HT-29 (cell line): ENCODE measurements around the gene SSRP1. TPM values are rescaled to one million over a fixed set of nuclear protein-coding genes. Genes with fewer than 3 reads are reported as not detected.
A peak's percentile ranks its signal among the peaks of the same experiment; 100 is the strongest.

ENCODE experiments used
- DNase-seq: peaks from one replicate; pipeline ENCODE4 v3.0.0-alpha.2; 2015; ENCODE audit warnings: low spot score
- total RNA-seq: library from RNA; depleted of rRNA; stranded (reverse); fragments of >200 nt; shearing (Covaris generic); gene quantifications from 2 replicates; pipeline ENCODE4 v1.2.3, GENCODE V29; 2014

SSRP1 gene
- total RNA-seq, 1 experiment from 2014 or later, result 181 TPM

DNA sequence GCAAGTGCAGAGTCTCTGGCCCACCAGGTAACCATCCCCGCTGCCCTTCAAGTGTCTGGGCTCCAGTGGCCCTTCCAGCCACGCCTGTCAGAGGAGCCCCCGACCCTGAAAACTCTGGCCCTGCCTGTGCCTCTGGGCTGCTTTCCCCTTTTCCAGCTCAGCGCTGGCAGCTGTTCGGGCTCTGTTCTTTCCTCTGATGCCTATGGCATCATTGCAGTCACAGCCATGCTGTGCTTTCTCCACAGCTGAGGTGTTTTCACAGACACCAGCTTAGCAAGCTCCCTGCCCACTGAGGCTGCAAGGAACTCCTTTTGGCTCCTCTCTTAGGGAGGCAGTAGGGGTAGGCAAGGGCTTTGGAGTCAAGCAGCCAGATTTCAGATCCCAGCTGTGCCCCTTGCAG lies 23.7 kb upstream of the SSRP1 start:
- DNase-seq, result no peak

DNA sequence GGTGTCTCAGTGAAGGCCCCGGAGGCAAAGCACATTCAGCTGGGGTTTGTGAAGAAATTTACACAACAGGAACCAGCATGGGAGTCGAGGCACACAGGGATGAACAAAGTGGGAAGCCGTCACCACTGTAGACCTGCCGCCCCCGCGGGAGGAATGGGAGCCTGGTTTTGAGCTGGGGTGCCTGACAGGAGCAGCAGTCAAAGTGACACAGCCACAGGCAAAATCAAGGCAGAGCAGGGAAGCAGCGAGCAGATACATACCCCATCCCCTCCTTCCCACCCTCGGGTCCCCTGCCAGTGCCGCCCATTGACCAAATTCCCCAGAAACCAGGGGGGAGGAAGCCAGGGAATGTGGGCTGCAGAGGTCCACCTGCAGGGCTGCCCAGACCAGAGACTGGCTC lies 23.3 kb upstream of the SSRP1 start:
- no peak for DNase-seq

DNA sequence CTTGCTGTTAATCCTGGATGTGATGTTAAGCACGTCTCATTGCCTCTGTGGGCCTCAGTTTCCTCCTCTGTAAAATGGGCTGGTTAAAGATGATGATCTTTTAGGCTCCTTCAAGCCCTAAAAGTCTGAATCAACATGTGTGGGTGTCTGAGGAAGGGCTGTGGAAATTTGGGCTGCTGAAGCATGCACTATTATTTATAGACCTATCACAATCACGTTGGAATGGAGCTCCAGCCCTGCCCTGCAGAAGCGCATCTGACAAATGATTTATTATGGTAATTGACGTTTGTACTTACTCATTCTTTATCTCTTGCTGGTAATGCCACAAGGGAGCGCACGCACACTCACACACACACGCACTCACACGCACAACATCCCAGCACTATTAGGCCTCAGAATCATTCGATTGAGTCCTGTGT lies 22.9 kb upstream of the SSRP1 start:
- DNase-seq, result no peak

DNA sequence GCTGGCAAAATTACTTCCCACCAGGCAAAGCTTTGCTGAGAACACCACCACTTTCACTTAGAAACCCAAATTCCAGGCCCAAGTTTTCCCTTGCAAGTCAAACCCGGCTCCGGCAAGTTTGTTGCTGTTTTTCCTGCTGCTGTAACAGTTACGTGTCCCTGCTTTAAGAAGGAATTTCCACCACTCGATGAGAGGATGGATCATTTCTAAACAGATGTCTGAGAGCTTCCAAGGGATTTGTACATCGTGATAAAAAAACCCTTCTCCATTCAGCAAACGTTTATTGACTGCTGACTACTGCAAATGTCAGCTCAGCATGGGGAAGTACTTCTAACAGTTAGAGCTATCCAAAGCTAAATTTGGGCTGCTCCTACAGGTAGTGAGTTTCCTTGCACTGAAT lies 22.2 kb upstream of the SSRP1 start:
- no peak for DNase-seq

DNA sequence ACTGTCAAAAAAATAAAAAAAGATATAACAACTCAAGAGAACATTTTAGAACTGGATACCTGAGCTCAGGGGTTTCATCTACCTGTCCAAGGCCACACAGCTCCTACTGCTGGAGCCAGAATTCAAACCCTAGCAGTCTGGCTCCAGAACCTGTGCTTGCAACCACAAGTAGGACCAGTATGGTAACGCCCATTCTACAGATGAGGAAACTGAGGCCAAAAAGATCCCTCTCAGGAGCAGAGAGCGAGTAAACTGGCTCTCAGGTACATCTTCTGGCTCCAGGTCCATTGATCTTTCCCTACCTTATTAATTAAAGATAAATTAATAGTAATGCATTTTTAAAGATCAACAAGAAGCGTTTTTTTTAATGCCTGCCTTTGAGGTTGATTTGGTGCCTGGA lies 21.6 kb upstream of the SSRP1 start:
- DNase-seq, result no peak

DNA sequence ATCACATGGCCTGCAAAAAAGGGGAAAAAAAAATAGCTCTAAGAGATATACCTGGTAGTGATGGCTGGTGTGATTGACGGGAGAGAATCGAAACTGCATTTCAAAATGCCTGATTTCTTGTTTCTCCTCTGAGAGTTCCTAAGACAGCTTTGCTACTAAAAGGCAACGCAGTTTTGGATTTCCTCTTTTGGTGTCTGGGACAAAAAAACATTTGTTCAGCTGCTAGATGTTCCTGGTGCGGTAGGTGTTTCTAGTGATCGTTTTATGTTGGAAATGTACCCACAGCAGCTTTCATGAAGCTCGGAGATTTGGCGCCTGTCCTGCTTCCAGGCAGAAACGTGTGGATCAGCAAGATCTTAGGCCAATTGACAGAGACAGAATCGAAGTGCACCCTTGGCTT lies 20.6 kb upstream of the SSRP1 start:
- no peak for DNase-seq

DNA sequence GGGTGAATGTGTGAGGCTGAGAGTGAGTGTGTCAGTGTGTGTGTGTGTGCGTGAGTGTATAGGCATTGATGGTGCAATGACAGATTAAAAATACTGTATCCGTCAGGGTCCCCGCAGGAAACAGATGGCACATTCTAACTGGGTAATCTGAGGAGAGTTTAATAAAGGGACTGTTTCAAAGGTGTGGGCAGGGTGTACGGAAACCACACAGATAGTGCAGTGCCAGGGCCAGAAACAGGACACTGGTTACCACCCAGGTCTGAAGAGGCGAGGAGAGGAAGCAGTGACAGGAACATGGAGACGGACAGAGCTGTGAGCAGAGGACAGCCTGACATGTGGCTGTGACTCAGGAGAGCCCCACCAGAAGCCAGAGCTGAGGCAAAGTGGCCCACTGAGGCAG lies 19.0 kb upstream of the SSRP1 start:
- no peak for DNase-seq

DNA sequence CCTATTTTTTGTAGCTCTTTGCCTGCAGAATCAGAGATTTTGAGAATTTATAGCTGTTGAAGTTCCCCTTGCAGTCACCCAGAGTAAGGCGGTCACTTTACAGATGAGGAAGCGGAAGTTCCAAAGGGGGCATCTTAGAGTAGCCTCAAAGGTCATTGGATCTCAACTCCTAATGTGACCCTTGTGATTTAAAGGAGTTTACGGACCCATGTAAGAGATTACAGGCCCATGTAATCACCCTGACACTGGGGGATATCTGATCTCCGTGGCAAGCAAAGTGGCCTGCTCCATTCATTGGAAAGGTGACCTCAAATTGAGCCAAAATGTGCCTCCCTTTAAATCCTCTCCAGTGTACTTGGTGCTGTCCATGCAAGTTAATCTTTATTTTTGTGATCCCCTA lies 18.2 kb upstream of the SSRP1 start:
- no peak for DNase-seq

DNA sequence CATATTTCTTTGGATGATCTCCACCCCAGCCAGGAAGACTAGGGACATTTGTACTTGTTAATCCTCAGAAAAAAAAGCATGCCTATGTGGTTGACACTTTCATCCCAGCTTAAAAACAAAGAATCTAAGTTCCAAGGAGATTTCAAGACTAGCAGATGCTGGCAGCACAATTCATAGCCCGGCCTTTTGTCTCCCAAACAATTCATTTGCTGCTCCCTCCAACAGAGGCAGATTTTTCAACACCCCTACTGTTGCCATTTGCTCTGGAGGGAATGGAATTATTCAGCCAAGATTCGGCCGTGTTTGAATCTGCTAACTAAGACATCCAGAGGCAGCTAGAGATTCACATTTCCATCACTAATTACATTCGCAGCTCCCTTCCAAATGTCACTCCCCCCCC lies 17.8 kb upstream of the SSRP1 start:
- DNase-seq, result no peak

DNA sequence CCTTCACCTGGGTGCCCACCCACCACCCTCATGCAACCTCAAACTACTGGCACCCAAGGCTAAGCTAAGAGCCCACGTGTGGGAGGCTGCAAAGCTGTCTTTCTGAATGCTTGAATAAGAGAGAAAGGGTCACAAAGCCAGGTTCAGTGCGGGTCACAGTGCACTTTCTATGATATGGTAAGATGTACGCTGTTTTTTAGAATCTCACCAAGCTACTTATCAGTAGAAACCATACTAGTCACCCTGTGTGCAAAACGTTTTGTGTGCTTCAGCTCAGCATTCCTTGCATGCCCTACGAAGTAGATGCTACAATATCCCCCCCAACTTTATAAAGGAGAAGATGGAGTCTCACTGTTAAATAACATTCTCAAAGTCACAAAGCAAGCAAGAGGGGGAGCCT lies 17.3 kb upstream of the SSRP1 start:
- DNase-seq, result no peak

DNA sequence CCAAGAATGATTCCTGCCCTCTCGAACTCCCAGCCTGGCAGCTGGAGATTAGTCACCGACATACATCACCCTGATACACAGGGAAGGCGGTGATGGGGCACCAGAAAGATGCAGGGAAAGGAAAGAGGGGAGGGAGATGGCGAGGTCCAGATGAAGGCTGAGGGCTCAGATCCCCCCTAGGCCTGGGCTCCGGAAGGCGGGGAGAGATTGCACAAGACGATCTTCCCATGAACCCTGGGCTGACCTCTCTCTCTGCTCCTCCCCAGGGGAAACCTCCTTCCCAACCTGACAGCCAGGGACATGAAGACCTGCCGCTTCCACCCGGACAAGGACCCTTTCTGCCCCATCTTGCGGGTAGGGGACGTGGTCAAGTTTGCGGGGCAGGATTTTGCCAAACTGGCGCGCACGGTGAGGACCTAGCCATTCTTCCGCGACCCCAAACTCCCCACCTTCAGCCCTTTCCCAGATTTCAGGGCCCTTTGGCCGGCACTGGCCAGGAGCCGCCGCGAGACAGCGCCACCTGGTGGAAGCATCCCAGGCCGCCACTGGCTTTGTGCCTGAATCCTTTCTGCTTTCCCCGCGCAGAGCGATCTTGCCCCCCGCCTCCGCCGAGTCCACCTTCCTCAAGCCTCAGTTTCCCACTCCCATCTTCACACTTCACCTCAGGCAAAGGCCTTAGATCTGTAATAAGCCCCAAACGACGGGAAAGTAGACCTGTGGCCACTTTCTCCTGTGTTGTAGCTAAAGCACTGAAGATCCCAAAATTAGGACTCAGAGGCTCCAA lies 14.0 kb upstream of the SSRP1 start:
- peak; percentile 65 for DNase-seq

DNA sequence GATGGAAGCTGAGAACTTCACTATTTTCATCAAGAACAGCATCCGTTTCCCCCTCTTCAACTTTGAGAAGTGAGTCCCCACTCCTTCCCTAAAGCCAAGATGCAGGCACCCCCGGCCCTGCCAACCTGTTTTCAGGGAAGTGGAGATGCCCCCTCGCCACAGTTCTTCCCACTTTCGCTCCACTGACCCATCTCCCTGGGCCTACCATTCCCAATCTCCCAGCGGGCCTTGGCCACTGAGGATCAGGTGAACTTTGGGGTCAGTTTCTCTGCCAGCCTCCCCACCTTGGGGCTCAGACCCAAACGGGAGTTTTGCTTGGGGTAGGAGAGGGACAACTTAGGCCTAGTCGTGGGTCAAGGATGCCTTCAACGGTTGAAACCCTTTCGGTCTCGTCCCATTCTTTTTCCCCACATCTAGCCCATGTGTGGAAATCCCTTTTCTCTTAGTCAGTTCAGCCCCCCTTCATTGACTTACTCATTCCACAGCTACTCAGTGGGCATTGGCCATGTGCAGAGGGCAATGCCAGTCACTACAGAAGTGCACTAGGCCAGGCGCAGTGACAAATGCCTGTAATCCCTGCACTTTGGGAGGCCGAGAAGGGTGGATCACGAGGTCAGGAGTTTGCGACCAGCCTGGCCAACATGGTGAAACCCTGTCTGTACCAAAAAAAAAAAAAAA lies 13.1 kb upstream of the SSRP1 start:
- no peak for DNase-seq

DNA sequence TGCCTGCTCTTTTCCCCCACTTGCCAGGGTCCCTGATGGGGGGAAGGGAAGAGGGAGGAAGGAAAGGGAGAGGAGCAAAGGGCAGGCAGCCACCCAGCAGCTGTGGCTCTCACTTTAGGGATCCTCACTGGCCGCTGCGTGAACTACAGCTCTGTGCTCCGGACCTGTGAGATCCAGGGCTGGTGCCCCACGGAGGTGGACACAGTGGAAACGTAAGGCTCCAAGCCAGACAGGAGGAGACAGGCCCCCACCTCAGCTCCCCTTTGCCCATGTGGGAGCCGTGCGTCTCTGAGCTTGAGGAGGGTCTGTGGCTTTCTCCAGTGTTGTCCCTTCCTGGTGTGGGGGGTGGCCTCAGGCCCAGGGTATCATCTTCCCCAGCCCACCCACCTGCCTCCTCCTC lies 12.4 kb upstream of the SSRP1 start:
- no peak for DNase-seq

DNA sequence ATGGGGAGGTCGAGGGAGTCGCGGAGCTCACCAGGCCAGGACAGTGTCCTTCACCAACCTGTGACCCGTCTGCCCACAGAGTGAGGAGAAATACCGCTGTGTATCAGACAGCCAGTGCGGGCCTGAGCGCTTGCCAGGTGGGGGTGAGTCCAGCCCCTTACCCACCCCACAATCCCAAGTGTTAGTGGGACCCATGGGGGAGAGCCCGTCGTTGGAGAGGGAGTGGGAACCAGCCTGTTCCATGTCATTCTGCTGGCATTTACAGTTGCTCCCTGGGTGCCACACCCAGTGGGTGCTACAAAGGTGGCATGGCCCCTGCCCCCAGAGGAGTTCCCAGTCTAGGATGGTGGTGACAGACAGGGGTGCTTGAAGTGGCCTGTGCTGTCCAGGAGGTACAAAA lies 11.6 kb upstream of the SSRP1 start:
- DNase-seq, result no peak

DNA sequence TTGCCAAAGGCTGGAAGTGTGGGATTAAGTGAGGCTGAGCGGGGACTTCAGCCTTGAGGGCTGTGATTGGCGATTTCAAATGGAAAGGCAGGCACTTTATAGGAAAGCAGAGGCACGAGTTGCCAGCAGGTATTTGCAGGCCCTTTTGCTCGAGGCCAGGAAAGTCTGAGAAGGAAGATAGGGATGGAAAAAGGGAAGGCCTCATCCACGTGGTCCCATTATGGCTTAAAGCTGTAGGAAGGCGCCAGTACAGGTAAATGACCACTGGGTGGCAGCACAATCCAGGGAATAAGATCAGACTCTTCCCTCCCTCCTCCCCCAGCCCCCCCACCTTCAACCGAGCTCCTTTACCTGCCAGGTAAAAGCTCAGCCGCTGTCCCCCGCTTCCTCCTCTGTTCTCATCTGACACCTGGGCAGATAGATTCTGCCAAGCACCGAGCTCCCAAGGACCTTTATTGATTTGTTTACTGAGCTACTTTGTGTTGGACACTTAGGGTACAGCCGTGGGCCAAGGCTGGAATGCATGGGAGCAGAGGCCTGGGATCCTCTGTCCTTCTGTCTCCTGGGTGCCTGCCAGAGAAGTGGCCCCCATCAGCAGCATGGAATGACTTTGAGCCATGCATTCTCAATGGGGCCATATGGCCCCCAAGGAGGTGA lies 10.0 kb upstream of the SSRP1 start:
- peak; percentile 97 for DNase-seq

DNA sequence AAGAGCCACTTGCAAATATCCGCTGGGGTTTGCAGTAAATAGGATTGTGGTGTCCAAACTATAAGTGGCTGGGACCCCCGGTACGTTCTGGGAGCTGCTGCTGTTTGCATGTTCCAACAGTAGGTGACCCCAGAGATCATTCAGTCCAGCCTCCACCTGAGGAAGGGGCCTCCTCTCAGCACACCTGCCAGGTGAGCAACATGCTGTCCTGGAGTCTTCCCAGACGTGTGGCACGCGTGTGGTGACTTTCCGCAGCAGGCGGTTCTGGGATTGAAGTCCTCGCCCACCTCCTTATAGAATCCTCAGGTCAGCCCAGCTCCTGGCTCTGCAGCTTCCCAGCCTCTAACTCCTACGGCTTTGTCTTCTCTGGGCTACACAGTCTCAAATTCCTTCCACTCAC lies 9.1 kb upstream of the SSRP1 start:
- DNase-seq, result no peak

DNA sequence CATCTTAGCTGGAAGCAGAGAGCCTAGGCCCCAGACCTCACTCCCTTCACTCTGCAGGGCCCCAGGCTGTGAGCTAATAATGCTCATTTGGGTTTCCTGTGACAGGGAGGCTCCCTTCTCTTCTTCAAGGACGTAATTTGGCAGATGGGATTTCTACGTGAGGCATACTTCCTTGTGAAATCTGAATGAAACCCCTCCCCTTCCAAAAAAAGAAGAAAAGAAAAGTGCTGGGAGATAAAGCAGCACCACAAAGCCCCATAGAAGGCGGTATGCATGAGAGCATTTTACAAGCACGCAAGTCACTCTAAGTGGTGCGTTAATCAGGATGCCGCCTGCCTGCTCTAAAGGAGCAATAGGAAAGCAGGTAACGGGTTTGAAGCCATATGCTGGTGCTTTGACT lies 8.1 kb upstream of the SSRP1 start:
- DNase-seq, result no peak

DNA sequence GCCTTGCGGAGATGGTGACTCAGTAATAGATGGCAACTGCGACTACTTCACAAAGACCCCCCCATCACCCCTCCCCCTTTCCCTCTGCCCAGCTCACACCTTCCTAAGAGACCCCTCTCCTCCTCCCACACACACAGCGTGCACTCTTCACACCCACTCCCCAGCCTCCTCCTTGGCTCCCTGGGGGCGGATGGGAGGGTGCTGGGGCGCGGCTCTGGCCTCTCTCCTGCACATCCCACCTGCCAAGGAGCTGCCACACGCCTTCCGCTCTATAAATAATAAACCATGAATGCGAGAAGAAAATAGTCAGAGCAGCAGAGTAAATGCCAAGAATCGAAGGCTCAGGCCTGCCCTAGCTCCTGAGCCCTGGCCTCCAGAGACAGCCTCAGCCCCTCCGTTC lies 7.0 kb upstream of the SSRP1 start:
- no peak for DNase-seq

DNA sequence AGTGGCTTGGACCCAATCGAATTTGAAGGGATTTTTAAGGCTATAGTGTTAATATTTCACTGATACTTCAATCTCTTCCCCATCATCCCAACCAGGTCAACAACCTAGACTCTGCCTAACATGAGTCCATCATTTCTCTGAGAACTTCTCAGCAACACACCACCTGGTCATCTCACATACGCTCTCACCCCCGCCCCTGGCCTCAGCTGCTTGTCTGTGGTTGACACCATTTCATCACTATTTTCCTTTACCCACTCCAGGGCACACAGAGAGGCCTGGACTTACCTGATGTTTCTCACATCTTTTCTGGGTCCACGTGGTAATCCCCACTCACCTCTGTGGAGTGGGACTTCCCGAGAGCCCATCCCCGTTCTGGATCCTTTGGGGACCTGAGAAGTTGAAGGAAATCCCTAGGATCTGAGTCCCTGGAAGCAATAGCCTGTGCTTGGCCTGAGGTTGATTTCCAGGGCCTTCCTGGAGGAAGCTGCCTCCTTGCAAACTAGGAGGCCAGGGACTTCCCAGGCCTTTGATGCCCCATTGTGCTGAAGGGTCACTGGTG lies 5.6 kb upstream of the SSRP1 start:
- DNase-seq, result no peak

DNA sequence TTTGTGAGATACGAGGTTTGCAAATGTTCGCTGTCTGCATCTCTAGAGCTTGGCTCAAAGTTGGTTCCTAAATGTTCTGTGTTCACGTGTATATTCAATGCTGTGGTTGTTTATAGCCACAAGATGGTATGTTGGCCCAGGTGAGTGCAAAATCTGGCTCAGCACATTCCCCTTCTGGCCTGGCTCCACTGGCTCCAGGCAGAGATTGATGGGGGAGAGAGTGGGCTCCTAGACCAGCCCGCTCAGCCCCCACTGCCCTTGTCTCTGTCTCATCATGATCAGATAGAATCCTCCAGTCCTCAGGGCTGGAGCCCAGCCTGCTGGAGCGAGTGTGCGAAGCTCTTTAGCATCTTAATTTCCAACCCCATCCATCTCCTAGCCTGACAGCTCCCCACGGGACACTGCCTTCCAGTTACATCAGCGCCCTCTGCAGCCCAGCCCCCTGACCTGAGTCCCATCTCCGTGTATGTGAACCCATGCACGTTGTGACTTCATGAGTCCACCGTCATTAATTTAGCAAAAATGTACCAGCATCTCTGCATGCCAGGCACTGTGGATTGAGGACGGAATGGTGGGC lies 4.4 kb upstream of the SSRP1 start:
- DNase-seq, result peak; percentile 36

DNA sequence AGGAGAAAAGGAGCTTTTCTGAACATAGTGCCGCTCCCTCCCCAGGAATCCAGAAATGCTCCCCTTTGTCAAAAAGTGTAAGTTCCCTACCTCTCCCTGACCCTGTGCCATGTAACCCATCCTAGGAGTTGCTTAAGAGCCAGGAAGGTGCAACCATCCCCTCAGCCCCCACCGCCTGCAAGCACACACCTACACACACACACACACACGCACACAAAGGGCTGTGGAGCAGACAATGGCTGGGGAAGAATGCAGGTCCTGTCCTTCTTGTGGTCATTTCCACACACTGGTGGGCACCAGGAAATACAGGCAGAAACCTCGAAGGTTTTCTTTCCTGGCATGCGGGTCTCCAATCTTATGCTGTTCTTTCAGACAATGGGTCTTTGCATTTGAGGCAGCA lies 3.6 kb upstream of the SSRP1 start:
- DNase-seq, result no peak

DNA sequence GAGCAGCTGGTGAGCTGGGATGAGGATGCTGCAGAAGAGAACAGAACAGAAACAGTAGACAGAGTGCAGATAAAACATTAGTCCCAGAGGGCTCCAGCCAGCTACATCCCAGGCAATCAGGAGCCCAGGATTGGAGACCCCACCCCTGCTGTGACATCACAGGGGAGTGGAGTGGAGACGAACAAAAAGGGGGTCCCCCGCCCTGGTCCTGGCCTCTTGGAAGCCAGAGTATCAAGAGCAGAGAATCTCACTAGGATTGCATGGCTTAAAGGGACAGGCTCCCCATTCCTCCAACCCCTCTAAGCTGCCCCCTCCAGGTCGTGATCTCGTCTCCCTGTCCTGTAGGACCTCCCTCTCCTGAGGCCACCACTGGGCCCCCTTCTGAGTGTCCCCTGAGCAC lies 2.5 kb upstream of the SSRP1 start, which contains the start of gene P2RX3:
Gene P2RX3, plus strand, starts transcription at position 211 of the 400 bp plus-strand sequence. CDS start 199 bp downstream, outside the sequence.
- DNase-seq, result no peak
